Sigmoid colon (tissue), 7 donors: Measurements from ENCODE around the gene SLIT3. TPM values are rescaled to one million over a fixed set of nuclear protein-coding genes. Genes with fewer than 3 reads are reported as not detected.

Experiments
- DNase-seq: peaks from one replicate; pipeline ENCODE4 v3.0.0-alpha.2; 2019
- H3K27ac ChIP-seq, 4 donors: fragments of 200-600 bp; sonication (generic); one replicate each; pipeline ENCODE4 v1.5.1; 2016 to 2019; ENCODE audit warnings: mild to moderate bottlenecking in 1 of 4
- H3K27me3 ChIP-seq, 3 donors: fragments of 200-600 bp; sonication (generic); one replicate each; pipeline ENCODE4 v1.5.1; 2019; ENCODE audit warnings: mild to moderate bottlenecking in 1 of 3
- H3K36me3 ChIP-seq, 4 donors: fragments of 200-600 bp; sonication (generic); one replicate each; pipeline ENCODE4 v1.5.1; 2016 to 2019
- H3K4me1 ChIP-seq, 4 donors: fragments of 200-600 bp; sonication (generic); one replicate each; pipeline ENCODE4 v1.5.1; 2017 to 2019
- H3K4me3 ChIP-seq, 4 donors: fragments of 200-600 bp; sonication (generic); one replicate each; pipeline ENCODE4 v1.5.1; 2017 to 2019; ENCODE audit warnings: mild to moderate bottlenecking in 2 of 4, moderate library complexity in 1 of 4
- H3K9me3 ChIP-seq, 4 donors: fragments of 200-600 bp in 3 of 4; sonication (generic) in 3 of 4; one replicate each; pipeline versions ENCODE4 v1.5.1 to v1.6.1; 2013 to 2019
- CTCF ChIP-seq, 4 experiments: fragments of 450-650 bp in 3 of 4; fragments of 200-600 bp in 1 of 4; IDR thresholded peaks; one replicate each; pipeline ENCODE4 v1.5.1; 2016 to 2019; ENCODE audit warnings: antibody characterized with exemption in 4 of 4, mild to moderate bottlenecking in 3 of 4, moderate library complexity in 2 of 4
- EP300 ChIP-seq, 4 donors: sonication (generic); formaldehyde crosslinking; IDR thresholded peaks; one replicate each; pipeline ENCODE4 v1.6.1; 2017; ENCODE audit warnings: antibody characterized with exemption in 4 of 4
- POLR2A ChIP-seq, 2 donors: fragments of 450-650 bp; IDR thresholded peaks; one replicate each; pipeline ENCODE4 v1.6.1; 2016; ENCODE audit warnings: antibody characterized with exemption in 2 of 2, mild to moderate bottlenecking in 2 of 2, moderate library complexity in 2 of 2
- POLR2AphosphoS5 ChIP-seq, 4 donors: sonication (generic); formaldehyde crosslinking; IDR thresholded peaks; one replicate each; pipeline ENCODE4 v1.6.1; 2017; ENCODE audit warnings: antibody characterized with exemption in 4 of 4
- WGBS, 2 donors: extraction: QIAGEN DNeasy Blood & Tissue Kit; methylation state at CpG; one replicate each; pipeline ENCODE4 v1.1.7; 2013; 5-methylcytosine and 5-hydroxymethylcytosine counted together
- intact Hi-C: fragments of 100-400 bp; cut with DNase I; formaldehyde crosslinking; loops from one replicate; pipeline ENCODE4 v1.15.1; 2023
- polyA plus RNA-seq, 3 donors: library from polyadenylated mRNA; stranded (reverse); fragments of 200-250 nt; gene quantifications; one replicate each; pipeline ENCODE4 v1.2.3, GENCODE V29; 2013
- total RNA-seq, 4 donors: library from RNA; depleted of rRNA; stranded (reverse); fragments of >200 nt; gene quantifications; one replicate each; pipeline ENCODE4 v1.1.0, GENCODE V29; 2016
- donor health status: healthy with polysubstance abuse.
- donor health status: Bipolar disorder and iron deficiency.
- donor health status: healthy.

Gene SLIT3
- total and polyA plus RNA-seq, 7 donors = 0.23 to 46.3 (median 30.0) TPM

DNA sequence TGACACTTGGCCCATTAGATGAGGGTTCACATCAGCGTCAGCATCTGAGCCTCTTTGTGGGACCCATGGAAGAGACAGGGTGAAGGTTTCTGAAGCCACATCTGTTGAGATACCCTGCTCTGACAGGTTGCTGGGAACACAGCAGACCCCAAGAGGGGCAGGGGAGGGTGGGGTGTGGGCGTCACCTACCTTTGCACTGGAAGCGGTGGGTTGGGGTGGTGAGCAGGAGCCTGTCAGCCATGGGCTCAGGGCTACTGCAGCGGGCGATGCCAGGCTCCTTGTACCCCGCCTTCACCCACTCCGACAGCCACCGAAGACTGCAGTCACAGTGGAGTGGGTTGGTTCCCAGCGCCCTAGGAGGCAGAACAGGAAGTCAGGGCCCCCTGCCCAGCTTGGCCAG is 590.2 kb downstream of the SLIT3 start:
- Histone ChIP-seq H3K27me3 (no peaks in the 10 kb centered on the region), H3K36me3 (peaks cover 0 to 21% (median 0%) of the 10 kb centered on the region in 4 donors), H3K4me1 (no peaks in the 10 kb centered on the region), H3K27ac (no peak overlapping the region), H3K4me3 (no peak overlapping the region), H3K9me3 (no peaks in the 10 kb centered on the region)
- intact Hi-C loops = no loop called here
- WGBS, 2 donors = 94 to 96% methylated on average over 9 of the region's 9 CpGs
- DNase-seq = no peak
- TF ChIP-seq POLR2AphosphoS5 (IDR thresholded peaks at IDR 0.05) (no peak), POLR2A (IDR thresholded peaks at IDR 0.05) (no peak), EP300 (IDR thresholded peaks at IDR 0.05) (no peak), CTCF (IDR thresholded peaks at IDR 0.05) (no peak)

DNA sequence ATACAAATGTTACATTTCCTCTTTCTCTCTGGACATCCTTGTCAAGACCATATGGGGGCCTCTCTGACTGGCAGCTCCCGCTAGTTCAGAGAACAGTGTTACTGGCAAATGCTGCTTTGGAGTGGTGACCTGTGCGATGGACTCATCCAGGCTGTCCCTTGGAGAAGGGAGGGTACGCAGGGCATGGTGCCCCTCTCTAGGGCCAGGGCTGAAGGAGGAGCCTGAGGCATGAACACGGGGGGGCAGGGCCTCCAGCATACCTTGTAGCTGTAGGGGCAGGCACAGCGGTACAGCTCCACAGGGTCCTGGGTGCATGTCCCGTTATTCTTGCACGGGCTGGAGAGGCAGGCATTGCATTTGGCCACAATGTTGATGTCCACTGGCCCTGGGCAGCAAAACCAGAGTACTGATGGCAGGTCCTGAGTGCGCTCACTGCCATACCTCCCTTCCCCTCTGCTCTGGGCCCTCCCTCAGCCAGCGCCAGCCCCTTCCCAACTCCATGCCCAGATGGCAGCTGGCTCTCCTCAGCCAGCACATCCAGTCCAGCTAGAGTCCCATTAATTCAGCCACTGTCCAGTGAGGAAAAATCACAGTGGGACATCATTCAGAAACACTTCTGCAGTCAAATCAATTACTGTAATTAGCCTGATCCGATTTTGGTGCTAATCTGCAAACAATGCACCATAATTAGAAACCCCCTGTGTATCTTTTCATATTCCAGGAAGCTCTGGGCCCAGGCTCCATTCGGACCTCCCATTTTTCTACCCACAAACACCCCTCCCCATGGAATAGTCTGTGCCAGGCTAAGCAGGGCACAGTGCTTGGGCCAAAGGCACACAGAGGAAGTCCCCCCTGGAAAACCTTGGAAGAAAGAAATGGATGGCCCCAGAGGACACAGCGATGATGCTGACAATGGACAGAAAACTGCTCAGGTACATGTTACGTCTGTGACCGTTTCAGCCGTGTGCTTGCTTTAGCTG is 592.9 kb downstream of the SLIT3 start:
- no peak overlapping the region for H3K27ac ChIP-seq
- TF ChIP-seq CTCF (IDR thresholded peaks at IDR 0.05) (no peak), POLR2A (IDR thresholded peaks at IDR 0.05) (no peak), EP300 (IDR thresholded peaks at IDR 0.05) (no peak), POLR2AphosphoS5 (IDR thresholded peaks at IDR 0.05) (no peak)
- no peak overlapping the region for H3K4me3 ChIP-seq
- H3K27me3 ChIP-seq = no peaks in the 10 kb centered on the region
- DNase-seq = no peak
- intact Hi-C loops = no loop called here
- peaks cover 0 to 24% (median 0%) of the 10 kb centered on the region in 4 donors for H3K36me3 ChIP-seq
- 91 to 94% methylated on average over 15 of the region's 15 CpGs for WGBS, 2 donors
- no peaks in the 10 kb centered on the region for H3K9me3 ChIP-seq
- no peaks in the 10 kb centered on the region for H3K4me1 ChIP-seq

DNA sequence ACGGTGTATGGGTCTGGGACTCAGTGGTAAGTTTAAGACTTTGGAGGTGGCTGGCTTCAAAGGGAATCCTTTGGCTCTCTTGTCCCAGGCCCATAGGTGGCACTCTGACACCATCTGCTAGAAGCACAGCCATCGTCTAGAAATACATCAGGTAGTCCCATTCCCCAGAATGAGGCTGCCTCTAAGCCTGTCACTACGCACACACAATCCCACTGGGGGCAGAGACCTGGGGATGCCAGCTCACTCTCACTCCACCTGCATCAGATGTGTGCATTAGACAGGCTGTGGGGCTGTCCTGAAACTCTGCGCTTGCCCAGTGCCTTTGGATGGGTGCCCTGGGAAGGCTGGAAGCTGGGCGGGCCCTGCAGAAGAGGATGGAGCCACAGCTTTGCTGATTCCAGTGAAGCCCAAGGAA is 594.3 kb downstream of the SLIT3 start:
- Histone ChIP-seq H3K4me3 (no peak overlapping the region), H3K27ac (no peak overlapping the region), H3K4me1 (no peaks in the 10 kb centered on the region), H3K36me3 (peaks cover 0 to 17% (median 0%) of the 10 kb centered on the region in 4 donors), H3K9me3 (no peaks in the 10 kb centered on the region), H3K27me3 (no peaks in the 10 kb centered on the region)
- 74 to 85% methylated on average over 5 of the region's 5 CpGs for WGBS, 2 donors
- intact Hi-C loops = no loop called here
- TF ChIP-seq CTCF (IDR thresholded peaks at IDR 0.05) (peak in 1 of 4 experiments; percentile 15), EP300 (IDR thresholded peaks at IDR 0.05) (no peak)
- no peak for DNase-seq

DNA sequence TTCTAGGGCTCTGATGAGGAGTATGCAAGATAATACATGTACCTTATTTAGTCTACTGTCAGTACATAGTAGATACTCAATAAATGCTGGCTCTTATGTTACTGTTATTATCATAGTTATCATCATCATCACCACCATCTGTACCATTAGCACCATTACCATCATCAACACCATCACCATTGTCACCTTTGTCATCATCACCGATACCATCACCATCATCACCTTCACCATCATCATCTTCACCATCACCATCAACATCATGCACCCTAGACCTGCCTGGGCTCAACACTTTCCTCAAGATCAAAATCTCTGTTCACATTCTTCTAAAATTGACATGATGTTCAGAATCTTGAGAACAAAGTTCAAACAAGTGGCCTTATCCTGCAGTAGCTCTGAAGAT is 595.6 kb downstream of the SLIT3 start:
- Histone ChIP-seq H3K27ac (no peak overlapping the region), H3K9me3 (no peaks in the 10 kb centered on the region), H3K4me1 (no peaks in the 10 kb centered on the region), H3K36me3 (peaks cover 0 to 25% (median 0%) of the 10 kb centered on the region in 4 donors), H3K27me3 (no peaks in the 10 kb centered on the region), H3K4me3 (no peak overlapping the region)
- TF ChIP-seq POLR2AphosphoS5 (IDR thresholded peaks at IDR 0.05) (no peak), CTCF (IDR thresholded peaks at IDR 0.05) (no peak), POLR2A (IDR thresholded peaks at IDR 0.05) (no peak), EP300 (IDR thresholded peaks at IDR 0.05) (no peak)
- WGBS, 2 donors = 95 to 96% methylated on average over 1 of the region's 1 CpG
- intact Hi-C loops = no loop called here
- no peak for DNase-seq
